ENCODE measurements around the gene CNTNAP2.
"Not testable (repeated sequence)": the region's sequence is repeated elsewhere in the genome, so short reads cannot be mapped to it uniquely, and the experiment has no call there.

Gene CNTNAP2

GRCh38 chr7:148319316-148319808 lies 2202.8 kb downstream of the CNTNAP2 start:
- no peak for DNase-seq (ENCODE audit: low read depth in 1 of 2, low spot score in 1 of 2)

GRCh38 chr7:148325208-148325607 lies 2208.6 kb downstream of the CNTNAP2 start:
- no peak for DNase-seq (ENCODE audit: low read depth in 1 of 2, low spot score in 1 of 2)

DNA sequence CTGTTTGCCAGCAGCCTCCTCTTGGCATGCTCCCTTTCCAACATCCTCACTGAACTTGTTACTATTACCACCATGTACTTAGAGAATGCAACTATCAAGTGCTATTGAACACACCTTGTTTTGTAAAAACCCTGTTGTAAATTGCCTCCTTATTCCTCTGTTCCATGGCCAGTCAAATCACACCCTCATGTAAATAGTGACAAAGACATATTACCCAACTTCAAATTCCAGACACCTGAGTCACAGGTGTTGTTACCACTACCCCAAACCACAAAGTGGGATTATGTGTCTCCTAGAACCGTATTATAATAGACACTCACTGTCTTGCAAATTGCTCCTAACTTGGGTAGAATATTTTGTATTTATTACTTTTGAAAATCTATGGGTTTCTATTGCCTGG lies 2210.8 kb downstream of the CNTNAP2 start:
- no peak for DNase-seq (ENCODE audit: low read depth in 1 of 2, low spot score in 1 of 2)

- DNase-seq (ENCODE audit: low read depth in 1 of 2, low spot score in 1 of 2), result no peak
These were observed 2212.3 kb downstream of the CNTNAP2 start for GRCh38 chr7:148328906-148329305.

DNA sequence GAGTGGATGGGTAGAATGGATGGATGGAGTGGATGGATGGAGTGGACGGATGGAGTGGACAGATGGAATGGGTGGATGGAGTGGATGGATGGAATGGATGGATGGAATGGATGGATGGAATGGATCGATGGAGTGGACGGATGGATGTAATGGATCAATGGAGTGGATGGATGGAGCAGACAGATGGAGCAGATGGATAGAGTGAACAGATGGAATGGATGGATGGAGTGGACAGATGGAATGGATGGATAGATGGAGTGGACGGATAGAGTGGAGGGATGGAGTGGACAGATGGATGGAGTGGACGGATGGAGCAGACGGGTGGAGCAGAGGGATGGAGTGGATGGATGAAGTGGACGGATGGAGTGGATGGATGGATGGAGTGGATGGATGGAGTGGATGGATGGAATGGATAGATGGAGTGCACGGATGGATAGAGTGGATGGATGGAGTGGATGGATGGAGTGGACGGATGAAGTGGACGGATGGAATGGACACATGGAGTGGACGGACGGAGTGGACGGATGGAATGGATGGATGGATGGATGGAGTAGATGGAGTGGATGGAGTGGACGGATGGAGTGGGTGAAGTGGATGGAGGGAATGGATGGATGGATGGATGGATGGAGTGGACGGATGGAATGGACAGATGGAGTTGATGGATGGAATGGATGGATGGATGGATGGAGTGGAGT lies 2213.7 kb downstream of the CNTNAP2 start:
- no peak for DNase-seq (ENCODE audit: low read depth in 1 of 2, low spot score in 1 of 2)

- no peak for DNase-seq (ENCODE audit: low read depth in 1 of 2, low spot score in 1 of 2)
These were observed 2214.2 kb downstream of the CNTNAP2 start for GRCh38 chr7:148330822-148331221.

GRCh38 chr7:148331456-148331855 lies 2214.9 kb downstream of the CNTNAP2 start:
- DNase-seq (ENCODE audit: low read depth in 1 of 2, low spot score in 1 of 2), result not testable (repeated sequence)

DNA sequence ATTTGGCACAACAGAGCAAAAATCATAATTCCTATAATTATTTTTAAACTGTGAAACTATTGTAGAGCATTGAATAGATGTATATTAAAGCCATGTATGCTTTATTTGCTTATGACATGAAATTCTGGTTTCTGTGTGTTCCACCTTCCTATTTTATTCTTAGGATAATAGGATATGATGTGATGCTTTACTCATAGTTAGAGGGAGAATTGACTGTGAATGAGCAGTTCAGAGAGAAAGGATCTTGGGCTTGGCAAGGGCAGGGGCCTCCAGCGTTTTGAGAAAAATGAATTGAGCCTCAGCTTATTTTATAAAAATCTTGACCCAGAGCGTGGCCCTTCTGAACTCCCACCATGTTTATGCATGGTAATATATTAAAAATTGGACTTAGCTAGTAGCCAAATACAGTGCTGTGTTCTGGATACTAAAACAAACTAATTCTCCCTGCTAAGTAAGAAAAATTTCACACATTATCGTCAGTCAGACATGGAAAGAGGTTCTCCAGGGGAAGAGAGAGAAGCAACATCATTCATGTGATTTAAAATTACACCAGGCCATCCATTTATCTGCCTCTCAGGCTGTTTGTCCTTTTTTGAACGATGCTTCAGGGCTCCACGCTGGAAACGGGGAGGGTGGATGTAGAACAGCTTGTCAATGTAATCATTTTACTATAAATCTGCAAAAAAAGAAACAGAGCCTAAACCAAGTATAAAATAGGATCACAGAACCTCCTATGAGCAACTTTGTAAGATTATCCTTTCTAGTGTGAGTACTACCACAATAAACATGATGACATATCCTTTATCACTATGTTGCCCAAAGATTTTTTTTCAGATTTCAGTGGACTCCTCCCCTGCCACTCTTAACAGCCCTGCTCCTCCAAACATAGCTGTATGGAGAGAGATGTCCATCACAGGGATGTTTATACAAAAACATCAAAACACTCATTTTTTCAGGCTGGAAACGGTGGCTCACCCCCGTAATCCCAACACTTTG lies 2215.9 kb downstream of the CNTNAP2 start:
- DNase-seq (ENCODE audit: low read depth in 1 of 2, low spot score in 1 of 2), result no peak

DNA sequence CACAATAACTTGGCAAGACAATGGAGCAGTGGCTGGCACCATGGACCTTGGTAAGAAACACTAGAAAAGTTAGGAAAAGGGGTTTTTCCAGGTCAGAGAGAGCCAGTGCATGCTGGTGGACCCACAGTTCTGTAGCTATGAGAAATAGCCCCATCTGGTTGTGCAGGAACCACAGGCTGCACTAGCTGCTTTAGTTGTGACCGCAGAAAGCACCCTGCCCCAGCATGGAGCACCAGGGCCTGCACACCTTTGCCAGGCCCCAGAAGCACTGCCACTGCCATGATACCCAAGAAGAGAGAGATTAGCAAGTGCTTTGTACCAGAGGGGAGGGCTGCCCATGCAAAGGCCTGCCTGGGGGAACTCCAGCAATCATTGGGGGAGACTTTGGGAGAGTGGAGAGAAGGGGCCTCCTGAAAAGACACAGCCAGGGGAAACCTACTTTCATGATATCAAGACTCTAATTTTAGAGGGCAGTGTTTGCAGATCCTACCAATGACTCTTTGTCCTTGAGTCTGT lies 2217.9 kb downstream of the CNTNAP2 start:
- no peak for DNase-seq (ENCODE audit: low read depth in 1 of 2, low spot score in 1 of 2)

GRCh38 chr7:148334959-148335577 lies 2218.5 kb downstream of the CNTNAP2 start:
- DNase-seq (ENCODE audit: low read depth in 1 of 2, low spot score in 1 of 2), result no peak

GRCh38 chr7:148335790-148336189 lies 2219.2 kb downstream of the CNTNAP2 start:
- no peak for DNase-seq (ENCODE audit: low read depth in 1 of 2, low spot score in 1 of 2)

DNA sequence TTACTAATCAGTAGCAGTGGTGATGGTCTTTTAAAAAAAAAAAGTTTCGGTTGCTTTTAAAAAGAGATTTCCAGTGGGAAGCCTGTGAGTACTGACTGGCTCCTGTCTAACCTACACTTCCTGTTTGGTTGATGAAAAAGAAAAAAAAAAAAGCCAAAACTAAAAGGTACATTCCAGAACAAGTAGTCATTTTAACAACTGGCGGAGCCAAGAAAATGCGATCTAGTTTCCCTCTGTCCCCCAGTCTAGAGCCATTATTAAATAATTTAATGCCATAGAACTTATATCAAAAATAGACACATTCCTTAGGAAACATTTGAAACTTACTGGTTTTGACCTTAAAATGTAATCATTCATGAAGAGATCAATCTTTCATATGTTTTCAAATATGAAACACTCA lies 2219.8 kb downstream of the CNTNAP2 start:
- DNase-seq (ENCODE audit: low read depth in 1 of 2, low spot score in 1 of 2), result no peak

DNA sequence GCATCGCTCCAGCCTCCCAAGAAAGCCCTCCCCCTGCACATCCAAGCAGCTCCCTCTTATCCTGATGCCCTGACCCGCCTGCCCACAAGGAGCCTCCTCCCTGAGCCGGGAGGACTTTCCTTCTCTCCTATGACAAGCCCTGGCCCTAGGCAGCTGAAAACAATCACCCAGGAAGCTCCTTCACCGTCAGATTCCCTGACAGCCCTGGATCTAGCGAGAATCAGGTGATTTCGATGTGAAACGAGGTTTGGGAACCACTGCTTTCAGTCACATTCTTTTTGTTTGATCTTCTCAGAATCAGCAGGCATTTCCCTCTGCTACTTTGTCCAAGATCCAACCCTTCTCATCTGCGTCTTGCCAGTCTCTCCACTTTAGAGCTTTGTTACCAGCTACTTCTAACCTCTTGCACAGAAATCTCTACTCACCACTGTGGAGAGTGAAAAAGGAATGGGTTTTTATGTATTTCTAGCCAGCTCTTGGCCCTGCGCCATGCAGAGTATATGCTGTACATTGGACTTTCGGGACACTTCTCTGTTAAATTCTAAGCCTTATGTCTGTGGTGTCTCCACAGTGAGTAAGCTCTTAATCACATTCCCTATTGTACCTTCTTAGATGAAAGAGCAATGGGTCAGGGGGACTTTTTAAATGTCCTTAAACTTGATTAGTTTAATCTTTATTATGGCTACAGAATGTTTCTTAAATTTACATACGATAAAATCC lies 2220.8 kb downstream of the CNTNAP2 start:
- no peak for DNase-seq (ENCODE audit: low read depth in 1 of 2, low spot score in 1 of 2)

DNA sequence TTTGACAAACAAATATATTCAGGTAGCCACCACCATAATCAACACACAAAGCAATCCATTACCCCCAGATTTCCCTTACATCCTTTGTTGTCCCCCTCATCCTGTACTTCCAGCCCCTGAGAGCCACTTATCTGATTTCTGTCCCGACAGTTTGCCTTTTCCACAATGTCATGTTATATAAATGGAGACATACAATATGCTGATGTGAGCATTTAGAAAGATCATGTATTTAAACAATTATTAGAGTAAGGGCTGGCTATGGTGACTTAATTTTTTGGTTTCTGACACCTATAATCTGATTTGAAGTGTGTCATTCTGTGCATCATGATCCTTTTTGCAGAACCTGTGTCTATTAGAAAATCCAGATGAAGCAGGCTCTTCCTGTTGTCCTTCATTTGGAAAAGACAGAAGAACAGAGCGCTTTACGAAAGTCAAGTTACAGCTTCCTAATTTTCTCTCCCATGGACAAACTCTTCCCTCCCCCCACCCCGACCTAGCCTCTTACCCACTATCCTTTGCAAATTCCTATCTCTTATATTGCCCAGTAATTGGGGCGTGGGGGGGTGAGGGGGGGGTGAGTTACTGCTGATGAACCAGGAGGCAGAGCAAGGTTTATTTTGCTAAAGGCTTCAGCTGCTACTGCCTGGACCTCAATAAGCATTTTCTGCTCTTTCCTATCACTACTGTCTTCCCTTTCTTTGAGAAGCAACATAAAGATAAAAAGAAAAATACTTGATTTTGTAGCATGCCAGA lies 2221.6 kb downstream of the CNTNAP2 start:
- DNase-seq (ENCODE audit: low read depth in 1 of 2, low spot score in 1 of 2), result no peak

DNA sequence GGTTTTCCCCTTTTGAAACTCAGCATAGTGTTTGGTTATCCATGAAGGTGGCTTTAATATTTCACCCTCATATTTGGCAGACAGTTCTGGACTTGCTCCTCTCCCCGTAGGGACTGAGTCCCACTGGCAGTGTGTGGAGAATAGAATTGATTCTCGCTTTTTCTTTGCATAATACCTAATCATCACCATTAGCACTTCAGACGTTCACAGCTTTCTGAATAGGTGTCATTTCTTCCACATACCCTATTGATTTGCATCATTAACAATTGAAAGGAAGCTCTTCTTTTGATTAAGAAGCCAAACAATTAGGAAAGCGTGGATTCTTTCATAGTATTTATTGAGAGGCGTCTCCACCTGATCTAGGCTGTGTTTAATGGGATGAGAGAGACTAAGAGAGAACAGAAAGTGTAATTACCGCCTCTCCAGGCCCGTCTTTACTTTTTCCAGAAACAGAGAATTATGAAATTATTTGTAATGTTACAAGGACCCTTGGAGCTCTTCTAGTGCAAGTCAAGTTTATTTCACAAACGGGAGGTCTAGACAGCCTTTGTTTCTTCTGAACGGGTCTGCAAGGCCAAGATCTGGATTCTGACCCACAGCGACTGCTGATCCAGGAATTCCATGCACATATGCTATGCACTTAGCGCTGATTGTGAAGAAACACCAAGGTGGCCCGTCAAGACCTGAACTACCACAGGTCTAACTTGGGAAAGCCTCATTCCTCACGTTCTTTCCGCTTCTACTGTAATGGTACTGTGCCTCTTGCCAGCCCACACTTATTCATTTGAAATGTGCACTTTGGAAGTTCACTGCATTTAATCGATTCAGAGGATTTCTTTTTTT lies 2224.1 kb downstream of the CNTNAP2 start:
- no peak for DNase-seq (ENCODE audit: low read depth in 1 of 2, low spot score in 1 of 2)

DNA sequence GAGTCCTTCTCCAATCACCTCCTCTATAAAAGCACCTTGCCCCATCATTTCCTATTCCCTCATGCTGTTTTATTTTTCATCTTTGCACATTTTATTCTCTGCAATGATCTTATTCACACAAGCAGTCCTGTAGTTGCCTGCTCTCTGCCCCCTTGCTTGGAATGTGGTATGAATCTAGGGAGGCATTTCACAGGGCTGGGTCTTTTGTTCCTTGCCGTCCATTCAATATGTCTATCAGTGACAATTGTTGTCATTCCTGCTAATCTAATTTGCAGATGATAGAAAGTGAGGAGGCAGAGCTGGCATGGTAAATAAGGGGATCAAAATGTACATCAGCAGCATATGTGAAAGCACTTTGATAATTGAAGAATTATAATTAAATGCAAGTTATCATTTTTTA lies 2227.8 kb downstream of the CNTNAP2 start:
- DNase-seq (ENCODE audit: low read depth in 1 of 2, low spot score in 1 of 2), result no peak

- no peak for DNase-seq (ENCODE audit: low read depth in 1 of 2, low spot score in 1 of 2)
These were observed 2231.4 kb downstream of the CNTNAP2 start for GRCh38 chr7:148347981-148348380.

DNA sequence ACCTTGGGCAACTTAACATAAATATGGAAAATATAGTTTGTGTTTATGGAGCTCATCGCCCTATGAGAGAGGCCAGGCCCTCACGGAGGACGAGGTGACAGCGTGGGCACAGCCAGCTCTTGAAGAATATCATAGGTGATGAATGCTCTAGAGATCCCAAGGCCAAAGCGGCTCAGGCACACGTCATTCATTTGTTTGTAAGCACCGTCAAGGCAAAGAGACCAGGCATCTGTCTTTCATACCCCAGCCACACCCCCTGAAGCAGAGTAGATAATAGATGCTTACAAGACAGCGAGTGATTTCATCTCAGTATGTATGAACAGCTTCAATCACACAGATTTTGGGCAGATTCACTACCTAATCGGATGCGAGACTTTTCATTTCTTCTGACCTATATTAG lies 2231.9 kb downstream of the CNTNAP2 start:
- no peak for DNase-seq (ENCODE audit: low read depth in 1 of 2, low spot score in 1 of 2)

- no peak for DNase-seq (ENCODE audit: low read depth in 1 of 2, low spot score in 1 of 2)
These were observed 2239.7 kb downstream of the CNTNAP2 start for GRCh38 chr7:148356303-148356702.

Measured in stimulated activated CD4-positive, alpha-beta T cell treated with anti-CD3 and anti-CD28 coated beads, Interleukin-15, amount 100 ng/mL, for 1 hour (primary cell).